ENCODE data around the gene AGT. TPM values are rescaled to one million over a fixed set of nuclear protein-coding genes. Genes with fewer than 3 reads are reported as not detected.

Gene AGT
- total RNA-seq, 1 experiment from 2014 or later = 1.0 TPM

DNA sequence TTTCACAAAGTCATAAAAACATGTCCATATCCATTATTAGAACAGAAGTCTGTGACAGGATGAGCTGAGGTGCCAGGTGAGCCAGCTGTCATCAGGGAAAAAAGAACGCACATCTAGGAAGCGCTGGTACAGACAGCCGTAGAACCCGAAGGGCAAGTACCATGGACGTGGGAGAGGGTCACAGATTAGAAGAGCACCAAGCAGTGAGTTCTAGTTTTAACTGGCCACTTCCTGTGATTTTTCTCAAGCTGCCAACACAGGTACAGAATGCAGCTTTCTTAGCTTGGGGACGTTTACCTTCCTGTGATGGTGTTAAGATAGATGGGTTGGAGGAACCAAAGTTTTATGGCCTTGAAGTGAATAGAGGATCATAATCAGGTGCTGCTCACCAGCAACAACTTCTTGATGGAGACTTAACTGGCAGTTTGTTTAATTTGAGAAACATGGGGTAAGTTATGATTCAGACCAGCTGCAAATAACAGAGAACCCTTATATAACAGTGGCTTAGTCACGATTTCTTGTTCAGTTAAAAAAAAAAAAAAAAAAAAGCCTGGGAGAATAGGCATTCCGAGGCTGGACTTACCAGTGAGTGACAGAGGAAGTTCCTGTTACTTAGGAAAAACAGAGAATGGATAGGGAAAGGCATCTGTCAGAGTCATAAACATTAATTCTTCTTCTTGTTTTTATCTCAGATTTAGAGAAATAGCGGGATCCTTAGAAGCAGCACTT, 30.9 kb downstream of the AGT start (continued):
- TF ChIP-seq, protein P1, sequence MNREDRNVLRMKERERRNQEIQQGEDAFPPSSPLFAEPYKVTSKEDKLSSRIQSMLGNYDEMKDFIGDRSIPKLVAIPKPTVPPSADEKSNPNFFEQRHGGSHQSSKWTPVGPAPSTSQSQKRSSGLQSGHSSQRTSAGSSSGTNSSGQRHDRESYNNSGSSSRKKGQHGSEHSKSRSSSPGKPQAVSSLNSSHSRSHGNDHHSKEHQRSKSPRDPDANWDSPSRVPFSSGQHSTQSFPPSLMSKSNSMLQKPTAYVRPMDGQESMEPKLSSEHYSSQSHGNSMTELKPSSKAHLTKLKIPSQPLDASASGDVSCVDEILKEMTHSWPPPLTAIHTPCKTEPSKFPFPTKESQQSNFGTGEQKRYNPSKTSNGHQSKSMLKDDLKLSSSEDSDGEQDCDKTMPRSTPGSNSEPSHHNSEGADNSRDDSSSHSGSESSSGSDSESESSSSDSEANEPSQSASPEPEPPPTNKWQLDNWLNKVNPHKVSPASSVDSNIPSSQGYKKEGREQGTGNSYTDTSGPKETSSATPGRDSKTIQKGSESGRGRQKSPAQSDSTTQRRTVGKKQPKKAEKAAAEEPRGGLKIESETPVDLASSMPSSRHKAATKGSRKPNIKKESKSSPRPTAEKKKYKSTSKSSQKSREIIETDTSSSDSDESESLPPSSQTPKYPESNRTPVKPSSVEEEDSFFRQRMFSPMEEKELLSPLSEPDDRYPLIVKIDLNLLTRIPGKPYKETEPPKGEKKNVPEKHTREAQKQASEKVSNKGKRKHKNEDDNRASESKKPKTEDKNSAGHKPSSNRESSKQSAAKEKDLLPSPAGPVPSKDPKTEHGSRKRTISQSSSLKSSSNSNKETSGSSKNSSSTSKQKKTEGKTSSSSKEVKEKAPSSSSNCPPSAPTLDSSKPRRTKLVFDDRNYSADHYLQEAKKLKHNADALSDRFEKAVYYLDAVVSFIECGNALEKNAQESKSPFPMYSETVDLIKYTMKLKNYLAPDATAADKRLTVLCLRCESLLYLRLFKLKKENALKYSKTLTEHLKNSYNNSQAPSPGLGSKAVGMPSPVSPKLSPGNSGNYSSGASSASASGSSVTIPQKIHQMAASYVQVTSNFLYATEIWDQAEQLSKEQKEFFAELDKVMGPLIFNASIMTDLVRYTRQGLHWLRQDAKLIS (CRISPR knock-in tag; IDR thresholded peaks at IDR 0.05; ENCODE audit: borderline replicate concordance) = no peak
- TF ChIP-seq ZNF121 (CRISPR knock-in tag; IDR thresholded peaks at IDR 0.05) (no peak), GABPB1 (CRISPR knock-in tag; IDR thresholded peaks at IDR 0.05) (no peak), ELF4 (CRISPR knock-in tag; IDR thresholded peaks at IDR 0.05; ENCODE audit: low read depth) (no peak), NR2C2 (CRISPR knock-in tag; IDR thresholded peaks at IDR 0.05) (no peak), GRHL2 (CRISPR knock-in tag; IDR thresholded peaks at IDR 0.05; ENCODE audit: insufficient replicate concordance, severe bottlenecking) (no peak), CDX4 (CRISPR knock-in tag; IDR thresholded peaks at IDR 0.05; ENCODE audit: borderline replicate concordance) (no peak)

DNA sequence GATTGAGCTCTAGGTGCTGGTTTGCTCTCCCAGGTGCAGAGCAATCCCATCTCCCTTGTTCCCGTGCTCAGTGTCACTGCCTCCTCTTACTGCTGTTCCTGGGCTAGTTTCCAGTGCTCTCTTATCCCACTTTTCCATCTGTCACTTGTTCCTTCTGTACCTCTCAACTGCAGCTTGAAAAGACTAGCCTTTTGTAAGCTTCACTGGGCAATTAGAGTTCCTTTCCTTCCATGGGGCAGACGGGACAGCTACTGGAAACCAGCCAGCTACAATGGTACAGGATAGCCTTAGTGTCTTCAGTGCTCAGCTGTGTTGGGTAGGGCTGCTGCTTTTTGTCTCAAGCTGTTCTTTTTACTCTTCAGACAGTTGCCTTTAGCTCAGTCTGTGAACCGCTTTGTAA, 31.6 kb downstream of the AGT start:
- Mint-ChIP-seq H3K4me3 (no peak overlapping the region), H3K9me3 (no peaks in the 10 kb centered on the region), H3K27ac (no peak overlapping the region), H3K27me3 (ENCODE audit: low read depth) (no peaks in the 10 kb centered on the region), H3K36me3 (peaks cover 56% of the 10 kb centered on the region), H3K4me1 (no peaks in the 10 kb centered on the region)
- POLR2A ChIA-PET = no interaction called here
- DNase-seq (ENCODE audit: low spot score) = no peak
- no peak for ATAC-seq
- TF ChIP-seq GABPB1 (CRISPR knock-in tag; IDR thresholded peaks at IDR 0.05) = no peak
- TF ChIP-seq ZNF423 (CRISPR knock-in tag; IDR thresholded peaks at IDR 0.05) = no peak
- TF ChIP-seq NR2C2 (CRISPR knock-in tag; IDR thresholded peaks at IDR 0.05) = no peak
- no peak for TF ChIP-seq ELF4 (CRISPR knock-in tag; IDR thresholded peaks at IDR 0.05; ENCODE audit: low read depth)
- TF ChIP-seq, protein P2, sequence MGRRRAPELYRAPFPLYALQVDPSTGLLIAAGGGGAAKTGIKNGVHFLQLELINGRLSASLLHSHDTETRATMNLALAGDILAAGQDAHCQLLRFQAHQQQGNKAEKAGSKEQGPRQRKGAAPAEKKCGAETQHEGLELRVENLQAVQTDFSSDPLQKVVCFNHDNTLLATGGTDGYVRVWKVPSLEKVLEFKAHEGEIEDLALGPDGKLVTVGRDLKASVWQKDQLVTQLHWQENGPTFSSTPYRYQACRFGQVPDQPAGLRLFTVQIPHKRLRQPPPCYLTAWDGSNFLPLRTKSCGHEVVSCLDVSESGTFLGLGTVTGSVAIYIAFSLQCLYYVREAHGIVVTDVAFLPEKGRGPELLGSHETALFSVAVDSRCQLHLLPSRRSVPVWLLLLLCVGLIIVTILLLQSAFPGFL (CRISPR knock-in tag; IDR thresholded peaks at IDR 0.05; ENCODE audit: borderline replicate concordance) = no peak
- no peak for TF ChIP-seq MLX (CRISPR knock-in tag; IDR thresholded peaks at IDR 0.05)
- TF ChIP-seq, protein P3, sequence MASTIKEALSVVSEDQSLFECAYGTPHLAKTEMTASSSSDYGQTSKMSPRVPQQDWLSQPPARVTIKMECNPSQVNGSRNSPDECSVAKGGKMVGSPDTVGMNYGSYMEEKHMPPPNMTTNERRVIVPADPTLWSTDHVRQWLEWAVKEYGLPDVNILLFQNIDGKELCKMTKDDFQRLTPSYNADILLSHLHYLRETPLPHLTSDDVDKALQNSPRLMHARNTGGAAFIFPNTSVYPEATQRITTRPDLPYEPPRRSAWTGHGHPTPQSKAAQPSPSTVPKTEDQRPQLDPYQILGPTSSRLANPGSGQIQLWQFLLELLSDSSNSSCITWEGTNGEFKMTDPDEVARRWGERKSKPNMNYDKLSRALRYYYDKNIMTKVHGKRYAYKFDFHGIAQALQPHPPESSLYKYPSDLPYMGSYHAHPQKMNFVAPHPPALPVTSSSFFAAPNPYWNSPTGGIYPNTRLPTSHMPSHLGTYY (CRISPR knock-in tag; IDR thresholded peaks at IDR 0.05) = no peak
- no peak for TF ChIP-seq MXD4 (CRISPR knock-in tag; IDR thresholded peaks at IDR 0.05; ENCODE audit: borderline replicate concordance)
- TF ChIP-seq NR1H2 (CRISPR knock-in tag; IDR thresholded peaks at IDR 0.05) = no peak
- TF ChIP-seq TEAD4 (CRISPR knock-in tag; IDR thresholded peaks at IDR 0.05) = no peak
- CTCF ChIA-PET = interaction anchor here (0.7 to 1.5 kb wide), 3 partner anchors 16 to 115 kb away, joined by 3 read pairs; no protein-coding TSS in a partner anchor

DNA sequence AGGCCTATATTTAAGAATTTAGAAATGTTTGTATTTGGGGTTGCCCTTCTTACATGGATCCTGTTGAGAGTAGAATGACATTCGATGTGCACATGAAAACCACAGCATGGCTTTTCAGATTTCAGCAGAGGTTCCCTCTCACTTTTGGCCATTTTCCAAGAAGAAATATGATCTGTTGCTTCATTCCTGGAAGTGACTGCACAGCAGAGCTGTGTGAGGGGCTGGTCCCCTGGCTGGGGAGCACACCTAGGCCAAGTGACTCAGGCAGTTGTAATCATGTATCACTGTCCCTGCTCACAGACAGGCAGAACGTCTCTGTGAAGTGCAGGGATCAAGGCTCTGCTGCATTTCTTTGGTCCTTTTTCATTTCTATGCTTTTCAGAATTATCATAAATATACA, 32.3 kb downstream of the AGT start:
- TF ChIP-seq KAT7 (CRISPR knock-in tag; IDR thresholded peaks at IDR 0.05; ENCODE audit: borderline replicate concordance) (no peak), GABPB1 (CRISPR knock-in tag; IDR thresholded peaks at IDR 0.05) (peak; percentile 50; the same call in 1 of the 2 replicates)
- H3K4me1 Mint-ChIP-seq = no peaks in the 10 kb centered on the region
- no peaks in the 10 kb centered on the region for H3K27me3 Mint-ChIP-seq (ENCODE audit: low read depth)
- DNase-seq (ENCODE audit: low spot score) (no peak), ATAC-seq (no peak)
- ChIA-PET CTCF (interaction anchor here (1.2 to 1.5 kb wide), 2 partner anchors 17 to 115 kb away, joined by 3 read pairs; no protein-coding TSS in a partner anchor), POLR2A (no interaction called here)
- H3K4me3 Mint-ChIP-seq = no peak overlapping the region
- peaks cover 54% of the 10 kb centered on the region for H3K36me3 Mint-ChIP-seq
- H3K27ac Mint-ChIP-seq = no peak overlapping the region
- H3K9me3 Mint-ChIP-seq = no peaks in the 10 kb centered on the region
